ENCODE measurements around the gene CD27. TPM values are rescaled to one million over a fixed set of nuclear protein-coding genes. Genes with fewer than 3 reads are reported as not detected.
A peak's percentile ranks its signal among the peaks of the same experiment; 100 is the strongest.
"Not testable (repeated sequence)": the region's sequence is repeated elsewhere in the genome, so short reads cannot be mapped to it uniquely, and the experiment has no call there.

CD27 gene
- total RNA-seq, 2 donors from 2014 or later = 77.9 to 162 TPM

GRCh38 chr12:6467571-6468282, 23.0 kb downstream of the CD27 start:
- DNase-seq (ENCODE audit: low spot score in 2 of 2); ATAC-seq; H3K9me3 Mint-ChIP-seq: not testable (repeated sequence)
- peaks cover 54 to 74% of the 10 kb centered on the region in 2 donors for H3K36me3 Mint-ChIP-seq
- H3K27ac Mint-ChIP-seq = peak overlapping the region; percentile 86 to 98

GRCh38 chr12:6468283-6468575, 23.5 kb downstream of the CD27 start:
- H3K9me3 Mint-ChIP-seq = no peaks in the 10 kb centered on the region
- ATAC-seq (no peak), DNase-seq (ENCODE audit: low spot score in 2 of 2) (no peak)
- H3K36me3 Mint-ChIP-seq = peaks cover 49 to 69% of the 10 kb centered on the region in 2 donors
- H3K27ac Mint-ChIP-seq = peak overlapping the region; percentile 86 to 97

GRCh38 chr12:6469092-6469491, 24.3 kb downstream of the CD27 start:
- Mint-ChIP-seq H3K9me3 (no peaks in the 10 kb centered on the region), H3K27ac (peak overlapping the region; percentile 86 to 97), H3K36me3 (peaks cover 41 to 61% of the 10 kb centered on the region in 2 donors)
- ATAC-seq (no peak), DNase-seq (ENCODE audit: low spot score in 2 of 2) (no peak)

GRCh38 chr12:6469609-6470374, 25.0 kb downstream of the CD27 start:
- peak overlapping the region; percentile 86 to 97 for H3K27ac Mint-ChIP-seq
- H3K36me3 Mint-ChIP-seq = peaks cover 34 to 54% of the 10 kb centered on the region in 2 donors
- no peak for DNase-seq (ENCODE audit: low spot score in 2 of 2)
- H3K9me3 Mint-ChIP-seq = no peaks in the 10 kb centered on the region
- no peak for ATAC-seq

GRCh38 chr12:6470375-6471163, 25.8 kb downstream of the CD27 start, which contains the start of gene VAMP1:
Gene VAMP1, minus strand, starts transcription at chr12:6470677. Its CDS starts 146 bp downstream, at chr12:6470531.
- Mint-ChIP-seq H3K27ac (peak within 1 kb of the TSS; percentile 86 to 97), H3K9me3 (no peaks in the 10 kb centered on the region), H3K36me3 (peaks cover 33 to 48% of the 10 kb centered on the region in 2 donors)
- ATAC-seq (peak; percentile 88 to 90), DNase-seq (ENCODE audit: low spot score in 2 of 2) (peak; percentile 98)

- Mint-ChIP-seq H3K9me3 (no peaks in the 10 kb centered on the region), H3K36me3 (peaks cover 23 to 36% of the 10 kb centered on the region in 2 donors), H3K27ac (peak overlapping the region in 1 of 2 donors; percentile 86)
- ATAC-seq (no peak), DNase-seq (ENCODE audit: low spot score in 2 of 2) (no peak)
Observed at GRCh38 chr12:6471989-6472360, 27.2 kb downstream of the CD27 start.

GRCh38 chr12:6472491-6472890, 27.7 kb downstream of the CD27 start:
- no peak for ATAC-seq
- peak overlapping the region in 1 of 2 donors; percentile 86 for H3K27ac Mint-ChIP-seq

GRCh38 chr12:6475233-6475975, 30.6 kb downstream of the CD27 start:
- not testable (repeated sequence) for H3K36me3 Mint-ChIP-seq; H3K9me3 Mint-ChIP-seq; ATAC-seq; DNase-seq (ENCODE audit: low spot score in 2 of 2)
- H3K27ac Mint-ChIP-seq = peak overlapping the region in 1 of 2 donors; percentile 14

More at GRCh38 chr12:6472491-6472890, 27.7 kb downstream of the CD27 start:
- Mint-ChIP-seq H3K36me3 (peaks cover 17 to 30% of the 10 kb centered on the region in 2 donors), H3K9me3 (no peaks in the 10 kb centered on the region)
- DNase-seq (ENCODE audit: low spot score in 2 of 2) = no peak

GRCh38 chr12:6476489-6476888, 31.7 kb downstream of the CD27 start:
- H3K27ac Mint-ChIP-seq = no peak overlapping the region

GRCh38 chr12:6477601-6478377, 33.0 kb downstream of the CD27 start:
- not testable (repeated sequence) for H3K9me3 Mint-ChIP-seq; DNase-seq (ENCODE audit: low spot score in 2 of 2); H3K27ac Mint-ChIP-seq; H3K36me3 Mint-ChIP-seq; ATAC-seq

More at GRCh38 chr12:6476489-6476888, 31.7 kb downstream of the CD27 start:
- DNase-seq (ENCODE audit: low spot score in 2 of 2) = no peak
- no peaks in the 10 kb centered on the region for H3K36me3 Mint-ChIP-seq
- no peak for ATAC-seq
- no peaks in the 10 kb centered on the region for H3K9me3 Mint-ChIP-seq

- Mint-ChIP-seq H3K9me3 (no peaks in the 10 kb centered on the region), H3K27ac (no peak overlapping the region), H3K36me3 (no peaks in the 10 kb centered on the region)
- no peak for DNase-seq (ENCODE audit: low spot score in 2 of 2)
- no peak for ATAC-seq
Observed at GRCh38 chr12:6478416-6478815, 33.7 kb downstream of the CD27 start.

GRCh38 chr12:6488240-6488639, 43.5 kb downstream of the CD27 start:
- Mint-ChIP-seq H3K27ac (no peak overlapping the region), H3K9me3 (no peaks in the 10 kb centered on the region), H3K36me3 (peaks cover 14 to 17% of the 10 kb centered on the region in 2 donors)
- DNase-seq (ENCODE audit: low spot score in 2 of 2) (no peak), ATAC-seq (no peak)

GRCh38 chr12:6489449-6489848, 44.7 kb downstream of the CD27 start:
- H3K9me3 Mint-ChIP-seq = no peaks in the 10 kb centered on the region
- H3K36me3 Mint-ChIP-seq = peaks cover 19% of the 10 kb centered on the region in 2 donors
- DNase-seq (ENCODE audit: low spot score in 2 of 2) (no peak), ATAC-seq (no peak)
- H3K27ac Mint-ChIP-seq = no peak overlapping the region

- not testable (repeated sequence) for DNase-seq (ENCODE audit: low spot score in 2 of 2); H3K27ac Mint-ChIP-seq; ATAC-seq
Observed at GRCh38 chr12:6490673-6491072, 45.9 kb downstream of the CD27 start.

GRCh38 chr12:6492838-6493496, 48.2 kb downstream of the CD27 start, which contains the start of gene MRPL51:
Gene MRPL51, minus strand, starts transcription at chr12:6493262. Its CDS starts 126 bp downstream, at chr12:6493136.
- peak within 1 kb of the TSS; percentile 95 to 98 for H3K27ac Mint-ChIP-seq
- no peaks in the 10 kb centered on the region for H3K9me3 Mint-ChIP-seq
- peaks cover 35 to 36% of the 10 kb centered on the region in 2 donors for H3K36me3 Mint-ChIP-seq
- DNase-seq (ENCODE audit: low spot score in 2 of 2) = peak; percentile 97 to 99
- ATAC-seq = peak; percentile 82 to 85

More at GRCh38 chr12:6490673-6491072, 45.9 kb downstream of the CD27 start:
- peaks cover 31% of the 10 kb centered on the region in 2 donors for H3K36me3 Mint-ChIP-seq
- H3K9me3 Mint-ChIP-seq = not testable (repeated sequence)
